Neural progenitor cell (in vitro differentiated cells): Measurements from ENCODE around the gene PLEKHG5.

Source experiments
- CTCF ChIP-seq: fragments of 200-600 bp; sonication (generic); IDR thresholded peaks from 2 replicates; pipeline ENCODE4 v1.5.1; 2017; ENCODE audit warnings: antibody characterized with exemption, mild to moderate bottlenecking
- EZH2 ChIP-seq: fragments of 200-600 bp; sonication (generic); IDR thresholded peaks from 2 replicates; pipeline ENCODE4 v1.6.1; 2017; ENCODE audit warnings: antibody characterized with exemption, mild to moderate bottlenecking, moderate library complexity

- no peak for TF ChIP-seq CTCF
- TF ChIP-seq EZH2: no peak
Measured at GRCh38 chr1:6450943-6451373, 40.5 kb downstream of the PLEKHG5 start.
